Transverse colon (tissue), 4 donors: ENCODE results near the gene PTPN1.

Source experiments
- CTCF ChIP-seq, 5 experiments: fragments of 200-600 bp in 3 of 5; fragments of 450-650 bp in 2 of 5; sonication (generic) in 3 of 5; IDR thresholded peaks; 1 replicate in 2 of 5; 2 replicates in 3 of 5; pipeline ENCODE4 v1.5.1; 2016 to 2017; ENCODE audit warnings: antibody characterized with exemption in 5 of 5, inconsistent platforms in 3 of 5, mild to moderate bottlenecking in 2 of 5, moderate library complexity in 1 of 5
- EP300 ChIP-seq: sonication (generic); formaldehyde crosslinking; IDR thresholded peaks from one replicate; pipeline ENCODE4 v1.6.1; 2017; ENCODE audit warnings: antibody characterized with exemption, low read depth
- POLR2A ChIP-seq: fragments of 450-650 bp; IDR thresholded peaks from one replicate; pipeline ENCODE4 v1.6.1; 2016; ENCODE audit warnings: antibody characterized with exemption, mild to moderate bottlenecking, moderate library complexity
- POLR2AphosphoS5 ChIP-seq, 3 donors: sonication (generic); formaldehyde crosslinking; IDR thresholded peaks; one replicate each; pipeline ENCODE4 v1.6.1; 2016; ENCODE audit warnings: antibody characterized with exemption in 3 of 3

DNA sequence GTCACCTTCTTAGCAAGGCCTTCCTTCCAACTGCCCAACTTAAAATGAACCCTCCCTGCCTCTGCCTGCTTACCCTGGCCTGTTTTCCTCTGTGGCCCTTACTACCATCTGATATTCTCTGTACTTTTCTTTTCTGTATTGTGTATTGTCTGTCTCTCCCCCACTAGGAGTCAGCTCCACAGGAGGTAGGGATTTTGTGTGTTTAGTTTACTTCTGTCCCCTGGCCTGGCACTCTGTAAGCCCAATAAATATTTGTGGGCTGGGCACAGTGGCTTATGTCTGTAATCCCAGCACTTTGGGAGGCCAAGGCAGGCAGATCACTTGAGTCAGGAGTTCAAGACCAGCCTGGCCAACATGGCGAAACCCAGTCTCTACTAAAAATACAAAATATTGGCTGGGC, 108.4 kb downstream of the PTPN1 start:
- TF ChIP-seq CTCF (IDR thresholded peaks at IDR 0.05) (no peak), POLR2A (no peak), EP300 (no peak), POLR2AphosphoS5 (IDR thresholded peaks at IDR 0.05) (no peak)
